ENCODE results near the gene GYS2.

DNA sequence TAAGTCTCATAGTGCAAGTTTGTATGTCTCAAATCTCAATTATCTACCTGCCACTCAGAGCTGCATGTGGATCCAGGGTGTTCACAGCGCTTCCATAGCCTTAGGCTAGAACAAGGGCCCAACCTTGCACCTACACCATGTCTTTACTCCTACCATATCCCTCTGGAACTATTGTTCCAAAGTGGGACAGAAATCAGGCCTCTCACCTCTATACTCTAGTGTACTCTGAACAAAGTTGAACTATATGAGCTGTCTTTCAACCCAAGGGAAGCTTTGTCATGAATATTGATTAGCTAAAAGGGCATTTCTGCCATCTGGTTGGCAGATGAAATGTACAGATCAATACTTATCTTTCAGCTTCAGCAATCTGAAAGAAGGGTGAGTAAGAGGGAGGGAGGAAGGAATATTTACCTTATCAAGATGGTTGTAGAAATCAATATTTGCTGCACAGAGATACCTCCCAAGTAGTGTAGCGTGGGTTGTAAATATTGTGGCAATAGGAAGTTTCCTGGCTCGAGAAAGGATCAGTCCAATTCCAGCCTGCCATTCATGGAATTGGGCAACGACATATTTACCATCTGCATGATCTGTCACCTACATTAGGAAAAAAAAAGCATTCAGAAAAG, 30.8 kb downstream of the GYS2 start:
- no peak for TF ChIP-seq ZNF217 (CRISPR knock-in tag; IDR thresholded peaks at IDR 0.05)
- no peak for TF ChIP-seq CREBBP (IDR thresholded peaks at IDR 0.05; ENCODE audit: low read depth, low read length)

Measured in K562 (cell line).